GM18951 (cell line): ENCODE results near the gene RIC1.
A peak's percentile ranks its signal among the peaks of the same experiment; 100 is the strongest.

Experiments used
- POLR2A ChIP-seq: IDR thresholded peaks from 4 replicates; pipeline ENCODE4 v1.6.1; 2011; ENCODE audit warnings: mild to moderate bottlenecking; ENCODE audit not compliant: insufficient read length, insufficient read depth; ENCODE audit errors: extremely low read depth
- in situ Hi-C: fragments of 300-500 bp; cut with MboI; formaldehyde crosslinking; loops from one replicate; pipeline ENCODE4 v1.12.0; 2022; ENCODE audit warnings: low sequenced_read_pairs, mixed read lengths, inconsistent platforms; ENCODE audit not compliant: unreplicated experiment

RIC1 gene

GRCh38 chr9:5608298-5609225 is 20.3 kb upstream of the RIC1 start:
- TF ChIP-seq POLR2A = no peak
- in situ Hi-C loops = no loop called here

- TF ChIP-seq POLR2A = no peak
- in situ Hi-C loops = no loop called here
Measured at GRCh38 chr9:5609226-5609596, 19.7 kb upstream of the RIC1 start.

- in situ Hi-C loops = no loop called here
- no peak for TF ChIP-seq POLR2A
Measured at GRCh38 chr9:5610491-5610890, 18.4 kb upstream of the RIC1 start.

GRCh38 chr9:5611321-5612184 is 17.4 kb upstream of the RIC1 start:
- no peak for TF ChIP-seq POLR2A
- in situ Hi-C loops = no loop called here

GRCh38 chr9:5612185-5612530 is 16.7 kb upstream of the RIC1 start:
- in situ Hi-C loops = no loop called here
- TF ChIP-seq POLR2A = no peak

GRCh38 chr9:5614192-5614591 is 14.7 kb upstream of the RIC1 start:
- in situ Hi-C loops = no loop called here
- no peak for TF ChIP-seq POLR2A

GRCh38 chr9:5614985-5615384 is 13.9 kb upstream of the RIC1 start:
- in situ Hi-C loops = no loop called here
- no peak for TF ChIP-seq POLR2A

GRCh38 chr9:5617749-5618148 is 11.2 kb upstream of the RIC1 start:
- in situ Hi-C loops = no loop called here
- TF ChIP-seq POLR2A = no peak

- no peak for TF ChIP-seq POLR2A
- in situ Hi-C loops = no loop called here
Measured at GRCh38 chr9:5620494-5620893, 8.4 kb upstream of the RIC1 start.

GRCh38 chr9:5621327-5621726 is 7.6 kb upstream of the RIC1 start:
- TF ChIP-seq POLR2A = no peak
- in situ Hi-C loops = no loop called here

GRCh38 chr9:5622016-5622415 is 6.9 kb upstream of the RIC1 start:
- in situ Hi-C loops = no loop called here
- TF ChIP-seq POLR2A = no peak

GRCh38 chr9:5624655-5625054 is 4.3 kb upstream of the RIC1 start:
- TF ChIP-seq POLR2A = no peak
- in situ Hi-C loops = no loop called here

GRCh38 chr9:5626727-5627634 is 1.9 kb upstream of the RIC1 start:
- in situ Hi-C loops = no loop called here
- peak; percentile 34 for TF ChIP-seq POLR2A
